HG02623 (cell line): ENCODE data around the gene AGBL4.

Experiments
- ATAC-seq: cut with Tn5 transposase; IDR thresholded peaks from one replicate; pipeline ENCODE4 v1.9.1; 2021; ENCODE audit warnings: moderate library complexity; ENCODE audit not compliant: unreplicated experiment

AGBL4 gene

DNA sequence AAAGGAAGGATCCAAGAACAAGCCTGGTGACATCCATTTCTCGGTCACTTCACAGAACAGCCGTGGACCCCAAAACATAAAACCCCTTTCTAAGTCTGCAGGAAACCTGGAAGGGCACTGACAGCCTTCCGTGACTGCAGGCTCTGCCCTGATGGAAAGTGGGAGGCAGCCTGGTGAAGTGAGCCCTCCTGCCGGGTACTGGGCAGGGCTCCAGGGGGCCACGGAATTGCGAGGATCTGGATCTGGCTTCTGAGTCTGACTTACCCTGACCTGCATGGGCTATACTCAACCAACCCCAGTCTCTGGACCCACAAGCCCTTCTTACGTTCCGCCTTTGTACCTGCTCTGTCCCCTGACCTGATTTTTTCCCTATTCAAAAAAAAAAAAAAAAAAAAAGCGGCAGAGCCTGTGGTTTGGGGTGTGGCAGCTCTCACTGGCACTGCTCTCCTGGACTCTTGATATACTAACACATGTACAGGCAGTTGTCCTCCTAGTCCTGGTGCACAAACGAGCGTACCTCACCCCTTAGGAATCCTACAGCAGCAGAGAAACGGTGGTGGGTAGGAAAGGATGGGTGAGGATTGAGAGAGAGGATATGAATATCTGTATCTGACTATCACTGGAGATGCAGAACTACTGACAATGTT is 1330.0 kb downstream of the AGBL4 start:
- no peak for ATAC-seq

GRCh38 chr1:48693180-48693579 is 1330.6 kb downstream of the AGBL4 start:
- no peak for ATAC-seq

- no peak for ATAC-seq
These were observed 1331.5 kb downstream of the AGBL4 start for GRCh38 chr1:48692235-48692634.

- peak; percentile 56 for ATAC-seq
These were observed 1332.2 kb downstream of the AGBL4 start for GRCh38 chr1:48691429-48692001.

GRCh38 chr1:48688102-48688760 is 1335.5 kb downstream of the AGBL4 start:
- peak; percentile 61 for ATAC-seq

GRCh38 chr1:48687282-48688045 is 1336.3 kb downstream of the AGBL4 start:
- no peak for ATAC-seq

DNA sequence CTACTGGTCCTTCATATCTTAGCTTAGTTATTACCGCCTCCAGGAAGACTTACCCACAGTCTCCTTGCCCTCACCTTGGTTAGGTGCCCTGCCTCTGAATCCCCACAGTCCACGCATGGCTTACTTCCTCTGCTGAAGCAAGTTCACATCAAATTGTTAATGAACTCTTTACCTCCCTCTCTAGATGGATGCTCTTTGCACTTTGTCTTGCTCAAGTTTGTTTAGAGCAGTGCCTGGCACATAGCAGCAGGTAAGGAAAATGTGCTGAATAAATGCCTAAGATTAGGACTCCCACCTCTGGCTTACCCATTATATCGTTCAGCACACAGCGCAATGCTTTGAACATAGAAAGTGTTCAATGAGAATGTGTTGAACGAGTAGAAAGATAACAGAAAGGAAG is 1337.6 kb downstream of the AGBL4 start:
- ATAC-seq: no peak

- ATAC-seq: no peak
These were observed 1339.4 kb downstream of the AGBL4 start for GRCh38 chr1:48684381-48684780.

- no peak for ATAC-seq
These were observed 1339.9 kb downstream of the AGBL4 start for GRCh38 chr1:48683839-48684238.

DNA sequence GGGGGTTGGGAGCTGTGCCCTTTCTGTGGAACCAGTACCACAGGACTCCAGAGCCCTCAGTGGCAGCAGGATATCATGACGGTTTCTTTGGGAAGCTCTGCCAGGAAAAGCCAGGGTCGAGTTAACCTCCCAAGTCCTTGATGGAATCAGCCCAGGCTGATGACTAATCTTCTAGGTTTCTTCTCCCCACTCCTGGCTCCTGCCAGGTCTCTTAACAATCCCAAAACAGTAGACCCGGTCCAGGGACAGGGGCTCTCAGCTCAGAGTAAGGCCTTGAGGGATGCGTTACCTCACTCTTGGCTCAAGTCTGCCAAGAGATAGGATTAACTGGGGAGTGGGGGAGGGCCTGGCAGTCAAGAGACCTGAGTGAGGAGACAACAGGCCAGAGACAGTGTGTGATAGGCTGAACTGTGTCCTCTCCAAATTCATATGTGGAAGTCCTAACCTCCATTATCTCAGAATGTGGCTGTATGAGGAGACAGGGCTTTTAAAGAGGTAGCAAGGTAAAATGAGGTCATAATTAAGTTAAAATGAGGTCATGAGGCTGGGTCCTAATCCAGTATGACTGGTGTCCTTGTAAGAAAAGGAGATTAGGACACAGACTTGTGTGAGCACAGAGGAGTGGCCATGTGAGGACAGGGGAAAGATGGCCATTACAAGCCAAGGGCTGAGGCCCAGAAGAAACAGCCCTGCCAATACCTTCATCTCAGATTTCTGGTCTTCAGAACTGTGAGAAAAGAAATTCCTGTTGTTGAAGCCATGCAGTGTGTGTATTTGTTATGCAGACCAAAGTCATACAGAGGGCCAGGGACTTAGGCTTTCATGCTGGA is 1342.1 kb downstream of the AGBL4 start:
- no peak for ATAC-seq

- no peak for ATAC-seq
These were observed 1343.2 kb downstream of the AGBL4 start for GRCh38 chr1:48680411-48681035.

- ATAC-seq: no peak
These were observed 1343.9 kb downstream of the AGBL4 start for GRCh38 chr1:48679859-48680258.

- peak; percentile 39 for ATAC-seq
These were observed 1344.8 kb downstream of the AGBL4 start for GRCh38 chr1:48678710-48679505.

- ATAC-seq: peak; percentile 41
These were observed 1346.2 kb downstream of the AGBL4 start for GRCh38 chr1:48677306-48678287.

DNA sequence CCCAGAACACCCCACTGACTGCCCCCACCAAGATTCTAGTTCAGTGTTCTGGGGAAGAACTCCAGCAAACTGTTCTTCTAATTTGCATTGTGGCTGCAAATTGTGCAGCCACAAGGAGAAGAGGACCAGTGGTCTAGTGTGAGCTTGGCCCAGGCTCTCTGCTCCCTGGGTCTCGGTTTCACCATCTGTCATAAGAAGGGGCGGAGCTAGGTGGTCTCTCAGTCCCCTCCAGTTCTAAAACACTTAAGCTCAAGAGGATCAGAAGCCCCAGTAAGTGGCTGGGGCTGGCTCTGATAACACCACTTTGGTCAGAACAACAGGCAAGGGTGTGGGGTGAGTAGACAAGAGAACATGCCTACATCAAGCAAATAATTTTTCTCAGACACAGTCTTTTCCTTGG is 1346.9 kb downstream of the AGBL4 start:
- no peak for ATAC-seq

- ATAC-seq: no peak
These were observed 1347.4 kb downstream of the AGBL4 start for GRCh38 chr1:48676376-48676775.

GRCh38 chr1:48675251-48675650 is 1348.5 kb downstream of the AGBL4 start:
- no peak for ATAC-seq

DNA sequence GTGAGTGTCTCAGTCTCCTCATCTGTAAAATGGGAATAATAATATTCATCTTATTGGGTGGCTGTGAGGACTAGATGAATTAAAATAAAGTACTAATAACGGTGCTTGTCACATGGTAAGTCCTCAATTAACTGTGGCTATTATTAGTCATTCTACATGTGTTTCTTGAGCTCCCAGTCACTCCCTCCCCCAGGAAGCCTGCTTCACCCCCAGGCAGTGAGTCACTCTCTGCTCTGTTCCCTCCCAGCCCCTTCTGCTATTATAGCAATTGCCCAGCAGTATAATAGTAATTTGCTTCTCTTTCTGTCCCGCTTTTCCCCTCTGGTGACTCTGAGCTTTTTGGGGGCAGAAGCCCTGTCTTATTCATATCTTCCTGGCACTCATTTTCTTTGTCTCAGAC is 1349.1 kb downstream of the AGBL4 start:
- no peak for ATAC-seq
